T-helper 2 cell treated with Interferon-gamma antibody and Interleukin-4, amounts not matched to agents 100 ng/mL and 5 ng/mL, for 36 hours (primary cell): ENCODE measurements around the gene LEP. TPM values are rescaled to one million over a fixed set of nuclear protein-coding genes. Genes with fewer than 3 reads are reported as not detected.

Experiments used
- intact Hi-C: fragments of 100-400 bp; cut with micrococcal nuclease; formaldehyde crosslinking; loops from one replicate; pipeline ENCODE4 v1.15.1; 2023
- total RNA-seq: library from RNA; stranded (reverse); gene quantifications from 2 replicates; pipeline ENCODE4 v1.2.3, GENCODE V29; 2022

Gene LEP
- total RNA-seq, 1 donor from 2014 or later = not detected

DNA sequence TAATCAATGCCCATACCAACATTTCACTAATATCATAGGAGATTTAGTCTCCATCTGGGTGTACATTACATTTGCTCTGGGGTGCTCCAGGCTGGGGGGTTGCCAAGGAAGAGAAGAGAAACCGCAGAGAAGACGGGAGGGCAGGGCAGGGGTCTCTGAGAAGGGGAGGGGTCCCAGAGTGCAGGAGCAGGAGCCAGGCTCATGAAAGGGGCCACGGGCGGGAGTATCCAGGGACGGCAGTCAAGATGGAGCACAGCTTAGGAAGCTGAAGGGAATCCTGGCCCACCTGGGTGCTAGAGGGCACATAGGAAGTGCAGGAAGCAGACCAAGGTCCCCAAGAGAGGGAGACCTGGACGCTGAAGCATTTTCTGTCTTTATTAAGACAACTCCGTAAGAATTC lies 2.2 kb downstream of the LEP start:
- intact Hi-C loops = no loop called here

DNA sequence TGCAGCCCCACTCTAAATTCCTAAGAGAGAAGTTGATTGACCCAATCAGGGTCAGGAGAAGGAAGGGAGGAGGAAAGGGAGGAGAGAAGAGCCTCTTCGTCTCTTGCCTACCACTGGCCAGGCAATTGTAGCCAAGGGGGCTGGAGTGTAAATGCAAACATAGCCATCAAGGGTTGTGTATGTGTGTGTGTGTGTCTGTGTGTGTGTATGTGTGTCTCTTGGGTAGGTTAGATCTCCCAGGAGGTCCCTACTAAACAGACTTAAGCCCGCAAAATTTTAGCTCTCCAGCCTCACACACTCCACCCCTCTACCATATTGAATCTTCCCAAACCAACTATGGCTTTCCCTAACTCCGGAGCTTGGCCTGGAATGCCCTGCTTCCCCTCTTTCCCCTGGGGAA lies 3.8 kb downstream of the LEP start:
- intact Hi-C loops = no loop called here

DNA sequence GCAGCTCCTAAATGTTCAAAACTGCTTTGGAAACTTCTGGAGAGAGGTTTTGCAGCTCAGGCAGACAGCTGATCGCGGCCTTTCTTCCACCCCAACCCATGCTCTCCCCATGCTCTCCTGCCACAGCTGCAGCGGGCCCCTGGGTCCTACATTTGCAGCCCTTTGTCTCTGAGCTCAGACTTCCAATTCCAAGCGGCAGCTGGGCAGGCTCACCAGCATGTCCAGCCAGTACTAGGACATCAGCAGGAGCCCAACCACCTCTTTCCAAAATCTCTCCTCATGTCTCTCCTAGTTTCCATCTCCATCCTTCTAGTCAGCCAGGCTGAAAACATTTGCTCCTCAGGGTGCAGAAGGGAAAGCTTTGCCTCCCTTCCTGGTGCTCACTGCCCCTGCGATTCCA lies 6.0 kb downstream of the LEP start:
- intact Hi-C loops = no loop called here

DNA sequence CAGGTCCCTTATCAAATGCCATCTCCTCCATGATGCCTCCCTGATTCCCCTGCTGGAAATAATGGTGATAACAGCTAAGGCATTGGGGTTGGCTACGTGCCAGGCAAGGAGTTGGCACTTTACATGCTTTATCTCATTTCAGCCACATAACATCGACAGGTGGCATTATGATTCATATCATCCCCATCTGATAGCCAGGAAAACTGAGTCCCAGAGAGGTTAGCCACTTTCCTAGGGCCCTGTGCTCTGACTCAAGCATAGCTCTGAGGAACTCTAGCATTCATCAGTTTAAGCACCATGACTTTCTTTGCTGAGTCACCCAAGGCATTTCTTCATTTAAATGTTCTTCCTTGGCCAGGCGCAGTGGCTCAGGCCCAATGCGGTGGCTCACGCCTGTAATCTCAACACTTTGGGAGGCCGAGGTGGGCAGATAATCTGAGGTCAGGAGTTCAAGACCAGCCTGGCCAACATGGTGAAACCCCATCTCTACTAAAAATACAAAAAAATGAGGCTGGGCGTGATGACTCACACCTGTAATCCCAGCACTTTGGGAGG lies 6.6 kb downstream of the LEP start:
- intact Hi-C loops = no loop called here

DNA sequence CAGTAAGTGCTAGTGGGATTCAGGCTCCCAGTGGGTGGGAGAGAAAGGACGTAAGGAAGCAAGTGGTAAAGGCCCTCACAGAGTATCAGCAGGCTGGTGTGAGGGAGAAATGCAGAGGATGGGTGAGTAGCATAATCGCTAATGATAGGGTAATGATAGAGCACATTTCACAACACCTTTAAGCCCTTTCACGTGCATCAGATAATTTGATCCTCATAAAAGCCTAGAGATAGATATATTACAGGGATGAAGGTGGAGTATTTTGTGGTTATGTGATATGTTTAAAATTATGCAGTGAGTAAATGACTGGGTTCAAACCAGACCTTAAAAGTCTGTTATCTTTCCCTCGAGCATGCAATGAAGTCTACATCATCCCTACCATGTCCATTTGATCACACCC lies 10.3 kb downstream of the LEP start:
- intact Hi-C loops = no loop called here

DNA sequence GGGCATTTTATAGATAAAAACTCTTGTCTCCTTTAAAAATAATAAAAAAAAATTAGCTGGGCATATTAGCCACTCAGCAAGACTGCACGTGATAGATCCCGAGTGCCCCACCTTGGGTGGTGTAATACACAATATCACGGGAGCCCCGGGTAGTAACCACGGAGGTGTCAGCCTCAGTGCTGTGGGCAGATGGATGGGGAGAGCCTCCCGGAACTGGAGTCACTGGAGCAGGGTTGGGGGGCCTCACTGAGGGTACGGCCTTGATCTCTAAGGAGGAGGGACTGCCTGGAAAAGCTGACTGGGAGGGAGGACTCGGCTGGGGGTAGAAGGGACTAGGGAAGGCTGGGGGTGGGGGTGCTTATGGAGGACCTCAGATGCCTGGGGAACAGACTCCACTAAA lies 12.6 kb downstream of the LEP start:
- intact Hi-C loops = no loop called here

DNA sequence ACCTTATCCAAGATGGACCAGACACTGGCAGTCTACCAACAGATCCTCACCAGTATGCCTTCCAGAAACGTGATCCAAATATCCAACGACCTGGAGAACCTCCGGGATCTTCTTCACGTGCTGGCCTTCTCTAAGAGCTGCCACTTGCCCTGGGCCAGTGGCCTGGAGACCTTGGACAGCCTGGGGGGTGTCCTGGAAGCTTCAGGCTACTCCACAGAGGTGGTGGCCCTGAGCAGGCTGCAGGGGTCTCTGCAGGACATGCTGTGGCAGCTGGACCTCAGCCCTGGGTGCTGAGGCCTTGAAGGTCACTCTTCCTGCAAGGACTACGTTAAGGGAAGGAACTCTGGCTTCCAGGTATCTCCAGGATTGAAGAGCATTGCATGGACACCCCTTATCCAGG lies 13.4 kb downstream of the LEP start:
- intact Hi-C loops = no loop called here

DNA sequence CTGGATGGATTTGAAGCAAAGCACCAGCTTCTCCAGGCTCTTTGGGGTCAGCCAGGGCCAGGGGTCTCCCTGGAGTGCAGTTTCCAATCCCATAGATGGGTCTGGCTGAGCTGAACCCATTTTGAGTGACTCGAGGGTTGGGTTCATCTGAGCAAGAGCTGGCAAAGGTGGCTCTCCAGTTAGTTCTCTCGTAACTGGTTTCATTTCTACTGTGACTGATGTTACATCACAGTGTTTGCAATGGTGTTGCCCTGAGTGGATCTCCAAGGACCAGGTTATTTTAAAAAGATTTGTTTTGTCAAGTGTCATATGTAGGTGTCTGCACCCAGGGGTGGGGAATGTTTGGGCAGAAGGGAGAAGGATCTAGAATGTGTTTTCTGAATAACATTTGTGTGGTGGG lies 14.2 kb downstream of the LEP start:
- intact Hi-C loops = no loop called here

DNA sequence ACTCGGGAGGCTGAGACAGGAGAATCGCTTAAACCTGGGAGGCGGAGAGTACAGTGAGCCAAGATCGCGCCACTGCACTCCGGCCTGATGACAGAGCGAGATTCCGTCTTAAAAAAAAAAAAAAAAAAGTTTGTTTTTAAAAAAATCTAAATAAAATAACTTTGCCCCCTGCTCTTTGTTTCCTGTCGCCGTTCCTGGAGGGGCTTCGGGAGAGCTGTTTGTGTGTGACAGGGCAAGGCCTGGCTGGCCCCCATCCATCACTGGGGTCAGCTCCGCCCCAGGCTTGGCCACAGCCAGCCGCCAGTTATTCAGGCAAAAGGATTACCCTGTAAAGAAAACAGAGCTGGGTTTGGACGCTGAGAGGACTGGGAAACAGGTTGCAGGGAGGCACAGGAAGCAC lies 16.4 kb downstream of the LEP start:
- intact Hi-C loops = no loop called here

DNA sequence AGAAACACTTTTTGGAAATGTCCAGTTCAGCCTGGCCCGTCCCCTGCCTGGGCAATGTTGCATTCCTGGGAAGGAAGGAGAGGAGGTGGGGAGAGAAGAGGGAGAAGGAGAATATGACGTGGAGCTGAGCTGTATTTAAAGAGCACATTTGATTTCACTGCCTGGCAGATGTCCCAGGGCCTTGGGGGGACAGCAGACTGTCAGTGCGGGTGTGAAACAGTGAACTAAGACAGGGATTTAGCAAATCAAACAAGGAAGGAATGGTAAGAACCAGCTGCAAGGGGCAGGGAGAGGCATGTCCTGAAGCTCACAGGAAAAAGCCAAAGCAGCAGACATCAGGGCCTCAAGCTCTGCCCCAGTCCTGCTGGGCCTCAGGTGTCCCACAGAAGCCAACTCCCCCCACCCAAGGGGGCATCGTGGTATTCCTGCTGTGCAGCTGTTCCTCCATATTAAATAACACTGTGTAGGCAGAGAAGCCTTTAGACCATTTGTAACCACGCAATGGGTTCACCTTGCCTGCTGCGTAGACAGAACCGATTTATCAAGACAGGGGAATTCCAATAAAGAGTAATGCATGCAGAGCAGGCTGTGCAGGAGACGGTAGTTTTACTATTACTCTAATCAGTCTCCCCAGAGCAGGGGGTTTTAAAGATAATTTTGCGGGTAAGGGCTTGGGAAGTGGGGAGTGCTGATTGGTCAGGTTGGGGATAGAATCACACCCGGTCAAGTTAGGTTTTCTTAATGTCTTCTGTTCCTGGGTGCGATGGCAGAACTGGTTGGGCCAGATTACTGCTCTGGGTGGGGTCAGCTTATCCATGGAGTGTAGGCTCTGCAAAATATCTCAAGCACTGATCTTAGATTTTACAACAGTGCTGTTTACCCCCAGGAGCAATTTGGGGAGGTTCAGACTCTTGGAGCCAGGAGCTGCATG lies 18.3 kb downstream of the LEP start:
- intact Hi-C loops = no loop called here

DNA sequence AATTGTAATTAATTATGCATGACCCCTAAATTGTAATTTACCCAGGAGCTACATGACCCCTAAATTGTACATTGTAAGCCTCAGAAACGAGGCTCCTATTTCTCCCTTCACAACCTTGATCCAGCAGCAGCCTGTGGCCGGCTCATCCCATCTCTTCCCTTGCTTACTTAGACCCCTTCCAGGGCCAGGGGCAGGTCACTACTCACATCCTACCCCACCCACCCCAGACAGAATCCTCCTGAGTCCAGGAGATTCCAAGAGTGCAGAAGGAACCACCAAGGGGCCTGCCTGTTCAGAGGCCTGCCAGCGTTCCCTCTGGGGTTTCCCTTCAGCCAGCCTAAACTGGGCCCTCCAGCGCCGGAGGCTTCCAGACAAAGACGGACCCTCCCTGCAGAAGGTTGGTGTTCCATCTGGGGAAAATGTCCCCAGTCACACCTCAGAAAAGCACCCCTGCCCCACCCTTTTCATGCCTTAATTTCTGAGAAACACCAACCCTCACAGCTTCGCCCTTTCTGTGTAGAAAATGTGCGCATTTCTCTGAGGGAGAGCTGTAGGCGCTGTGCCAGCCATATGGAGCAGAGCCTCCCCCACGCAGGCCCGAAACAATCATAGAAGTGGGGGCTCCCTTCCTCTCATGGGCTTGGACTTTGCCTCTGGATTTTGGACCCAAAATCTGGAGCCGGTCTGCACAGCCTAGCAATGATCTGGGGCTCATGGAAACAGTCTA lies 19.2 kb downstream of the LEP start:
- intact Hi-C loops = no loop called here

DNA sequence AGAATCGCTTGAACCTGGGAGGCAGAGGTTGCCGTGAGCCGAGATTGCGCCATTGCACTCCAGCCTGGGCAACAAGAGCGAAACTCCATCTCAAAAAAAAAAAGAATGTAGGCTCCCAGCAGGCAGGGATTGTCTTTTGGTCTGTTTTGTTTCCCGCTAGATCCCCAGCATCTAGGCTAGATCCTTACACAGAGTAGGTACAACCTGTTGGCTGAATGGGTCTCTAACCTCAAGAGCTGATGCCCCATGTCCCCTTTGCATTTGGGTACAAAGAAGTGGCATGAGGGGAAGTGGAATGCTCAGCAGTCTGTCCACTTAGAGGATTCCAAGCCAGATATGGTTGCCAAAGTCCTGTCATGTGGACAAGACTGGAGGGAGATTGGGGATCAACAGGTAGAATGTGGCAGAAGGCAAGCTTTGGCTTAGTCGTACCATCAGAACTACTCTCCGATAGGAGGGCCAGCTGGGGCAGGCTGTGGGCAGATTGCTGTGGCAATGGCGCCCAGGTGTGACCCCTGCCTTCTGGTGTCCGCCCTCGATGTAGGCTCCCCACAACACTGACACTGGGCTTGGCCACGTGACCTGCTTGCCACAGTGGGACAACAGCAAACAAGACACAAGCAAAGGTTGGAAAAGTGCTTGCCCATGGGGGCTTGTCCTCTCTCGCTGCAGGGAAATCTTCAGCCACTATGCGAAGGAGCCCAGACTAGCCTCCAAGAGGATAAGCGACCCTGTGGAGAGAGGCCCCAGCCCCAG lies 21.4 kb downstream of the LEP start:
- intact Hi-C loops = no loop called here

DNA sequence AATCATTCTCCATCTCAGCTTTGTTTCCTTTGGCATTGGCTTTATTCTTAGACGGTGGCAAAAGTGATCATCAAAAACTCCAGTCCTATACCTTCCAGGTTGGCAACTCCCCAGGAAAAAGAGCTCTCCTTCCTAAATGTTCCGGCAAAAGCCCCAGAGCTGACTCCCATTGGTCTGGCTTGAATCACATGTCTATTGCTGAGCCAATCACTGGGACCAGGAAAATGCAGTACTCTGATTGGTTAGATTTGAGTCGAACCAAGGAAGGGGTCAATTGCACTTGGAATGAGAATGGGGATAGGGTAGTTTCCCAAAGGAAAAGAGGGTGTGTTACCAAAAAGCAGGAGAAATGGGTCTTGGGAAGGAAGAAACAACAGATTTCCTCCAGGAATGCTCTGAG lies 22.3 kb downstream of the LEP start:
- intact Hi-C loops = no loop called here

DNA sequence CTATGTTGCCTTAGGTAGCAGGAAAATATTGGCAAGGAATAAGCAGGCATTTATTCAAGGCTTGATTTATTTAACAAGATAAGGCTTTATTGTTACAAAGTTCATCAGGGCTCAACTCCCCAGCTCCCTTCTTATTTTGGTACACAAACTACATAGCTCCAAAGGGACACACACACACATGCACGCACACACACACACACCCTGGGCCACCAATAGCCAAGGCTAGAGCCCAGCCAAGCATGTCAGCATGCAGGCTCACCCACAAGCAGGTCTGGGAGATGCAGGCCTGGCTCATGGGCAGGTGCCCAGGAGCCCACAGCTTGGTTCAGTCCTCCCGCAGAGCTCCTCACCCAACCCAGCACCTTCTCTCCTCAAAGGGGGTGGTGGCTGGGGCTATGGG lies 23.4 kb downstream of the LEP start:
- intact Hi-C loops = no loop called here

DNA sequence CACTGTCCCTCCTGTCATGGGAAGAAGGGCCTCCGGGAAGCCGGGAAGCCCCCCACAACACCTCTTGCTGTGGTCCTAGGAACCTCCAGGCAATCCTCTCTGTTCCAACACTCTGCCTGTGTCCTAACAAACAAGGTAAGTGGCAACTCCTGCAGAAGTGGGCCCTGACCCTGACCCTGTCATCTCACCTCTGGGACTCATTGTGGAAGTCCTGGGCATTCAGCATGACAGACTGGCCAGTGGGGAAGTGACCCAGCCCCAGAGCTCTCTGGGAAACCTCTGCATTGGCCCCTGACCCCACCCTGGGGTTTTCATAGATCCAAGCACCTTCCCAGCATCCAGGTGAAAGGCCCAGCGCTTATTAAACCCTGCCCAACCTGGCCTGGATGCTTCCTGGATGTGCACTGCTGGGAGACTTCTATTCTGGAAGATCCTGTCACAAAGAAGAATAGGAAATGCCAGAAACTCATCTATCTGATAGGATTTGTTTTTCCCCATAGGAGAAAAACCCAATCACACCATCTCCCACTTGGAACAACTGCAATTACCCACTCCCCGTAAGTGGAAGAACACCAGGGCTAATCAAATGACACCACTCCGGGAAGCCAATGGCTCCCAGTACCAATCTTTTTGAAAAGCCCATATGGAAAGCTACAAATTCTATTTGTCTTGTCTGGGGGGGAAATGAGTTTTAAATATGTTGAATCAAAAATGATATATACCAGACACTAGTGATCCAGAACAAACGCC lies 24.3 kb downstream of the LEP start:
- intact Hi-C loops = no loop called here

DNA sequence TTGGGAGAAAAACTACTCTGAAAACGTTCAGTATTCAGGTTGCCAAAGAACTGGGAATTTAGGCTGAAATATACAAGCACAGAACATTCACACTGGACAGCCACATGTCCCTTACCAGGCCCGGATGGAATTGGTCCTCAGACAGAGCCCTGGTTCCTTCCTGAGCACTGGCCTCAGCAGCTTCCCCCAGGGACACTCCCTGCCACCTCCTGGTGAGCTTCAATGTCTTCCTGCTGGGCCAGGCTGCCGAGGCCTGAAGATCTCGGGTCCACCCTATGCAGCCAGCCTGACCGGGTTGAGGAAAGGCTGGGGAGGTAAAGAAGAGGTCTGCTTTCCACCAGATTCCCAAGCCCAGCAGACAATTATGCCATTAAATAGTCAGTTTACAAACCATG lies 24.8 kb downstream of the LEP start:
- intact Hi-C loops = no loop called here

DNA sequence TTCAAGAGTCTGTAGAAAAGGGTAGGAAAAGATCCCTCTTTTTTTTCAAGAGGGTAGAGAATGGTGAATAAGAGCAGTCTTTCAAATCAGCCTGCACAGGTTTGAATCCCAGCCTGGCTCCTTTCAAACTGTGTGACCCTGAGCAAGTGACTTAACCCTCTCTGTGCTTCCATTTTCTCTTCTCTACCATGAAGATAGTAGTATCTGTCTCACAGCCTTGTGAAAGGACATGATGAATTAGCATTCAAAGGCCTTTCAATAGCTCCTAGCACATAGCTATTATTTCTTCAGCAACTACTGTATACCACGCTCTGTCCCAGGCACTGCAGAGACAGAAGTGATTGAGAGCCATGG lies 25.4 kb downstream of the LEP start:
- intact Hi-C loops = no loop called here

DNA sequence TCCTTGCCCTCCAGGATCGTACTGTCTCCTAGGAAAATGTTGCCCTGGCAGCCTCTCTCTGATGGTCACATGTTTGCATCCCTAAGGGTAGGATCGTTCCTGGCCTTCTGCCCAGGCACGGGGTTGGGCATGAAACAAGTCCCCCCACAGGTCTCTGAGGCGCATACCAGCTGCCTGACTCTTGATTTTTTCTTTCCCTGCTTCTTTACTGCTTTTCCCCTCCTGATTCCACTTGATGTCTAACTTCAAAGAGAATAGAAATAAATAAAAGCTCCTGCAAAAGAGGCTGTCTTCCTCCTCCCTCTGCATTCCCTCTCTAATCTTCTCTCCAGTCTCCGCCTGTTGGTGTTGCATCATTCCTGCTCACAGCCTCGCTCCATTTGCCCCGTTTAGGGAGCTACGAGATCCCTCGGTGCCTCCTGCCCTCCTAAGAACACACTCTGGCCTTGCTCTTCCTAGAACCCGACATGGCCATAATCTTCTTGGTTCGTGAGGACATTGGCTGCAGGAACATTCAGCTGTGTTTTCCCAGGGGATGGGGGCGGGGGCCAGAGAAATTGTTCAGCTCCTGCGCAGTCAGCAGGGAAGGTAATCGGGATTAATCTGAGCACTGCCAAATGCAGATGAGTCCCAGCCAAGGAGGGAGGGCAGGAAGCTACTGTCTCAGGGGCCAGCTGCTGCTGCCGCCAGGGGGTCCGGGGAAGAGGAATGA lies 26.0 kb downstream of the LEP start:
- intact Hi-C loops = no loop called here

DNA sequence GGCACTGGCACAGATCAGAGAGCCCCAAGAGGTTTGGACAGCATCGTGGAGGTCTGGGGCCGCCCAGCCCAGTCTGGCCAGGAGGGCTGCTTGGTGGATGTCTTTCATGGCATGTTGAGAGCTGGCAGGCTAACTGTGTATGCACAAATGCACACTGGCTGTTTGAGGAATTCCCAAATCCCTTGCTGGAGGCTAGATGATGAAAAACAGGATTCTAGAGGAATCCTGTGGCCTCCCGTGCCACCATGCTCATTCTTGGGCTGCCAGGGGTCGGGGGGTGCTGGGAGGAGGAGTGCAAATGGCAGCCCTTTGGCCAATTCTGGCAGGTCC lies 26.5 kb downstream of the LEP start:
- intact Hi-C loops = no loop called here

DNA sequence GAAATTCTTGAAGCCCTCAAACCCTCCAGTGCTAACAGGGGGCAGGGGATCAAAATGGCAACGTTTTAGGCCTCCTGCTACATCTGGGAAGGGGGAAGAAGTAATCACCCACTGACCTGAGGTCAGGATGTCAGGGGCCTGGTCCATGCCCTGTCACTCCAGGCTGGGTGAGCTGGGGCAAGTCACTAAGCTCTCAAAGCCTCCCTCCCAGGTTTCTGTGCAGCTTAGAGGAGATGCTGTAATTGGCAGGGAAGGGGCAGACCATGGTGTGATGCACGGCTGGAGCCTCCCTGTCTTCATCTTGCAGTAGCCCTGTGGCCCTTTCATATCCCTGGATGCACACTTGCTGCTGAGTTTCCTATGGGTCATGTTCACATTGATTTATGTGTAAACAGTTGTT lies 27.2 kb downstream of the LEP start:
- intact Hi-C loops = no loop called here

DNA sequence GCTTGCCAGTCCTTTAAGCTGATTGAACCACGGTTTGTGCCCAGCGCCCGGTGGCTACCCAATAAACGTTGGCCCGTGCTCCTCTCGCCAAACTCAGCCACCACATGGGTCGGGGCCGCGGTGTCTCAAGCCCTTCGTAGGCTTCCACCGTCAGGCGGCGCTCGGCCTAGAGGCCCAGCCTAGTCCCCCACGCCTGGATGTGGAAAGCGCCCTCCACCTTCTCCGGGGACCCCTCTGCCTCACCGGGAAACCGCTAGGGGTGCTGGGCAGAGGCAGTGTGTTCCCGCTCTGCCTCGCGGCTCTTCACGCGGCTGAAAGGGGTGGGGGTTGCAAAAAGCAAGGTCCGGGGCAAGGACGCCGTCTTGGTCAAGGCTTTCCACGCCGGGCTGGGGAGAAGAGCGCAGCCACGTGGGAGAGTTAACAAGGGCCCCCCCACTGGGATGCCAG lies 29.8 kb downstream of the LEP start:
- intact Hi-C loops = no loop called here
